ENCODE measurements around the gene SLC7A10.
"Not testable (repeated sequence)": the region's sequence is repeated elsewhere in the genome, so short reads cannot be mapped to it uniquely, and the experiment has no call there.

The SLC7A10 gene

DNA sequence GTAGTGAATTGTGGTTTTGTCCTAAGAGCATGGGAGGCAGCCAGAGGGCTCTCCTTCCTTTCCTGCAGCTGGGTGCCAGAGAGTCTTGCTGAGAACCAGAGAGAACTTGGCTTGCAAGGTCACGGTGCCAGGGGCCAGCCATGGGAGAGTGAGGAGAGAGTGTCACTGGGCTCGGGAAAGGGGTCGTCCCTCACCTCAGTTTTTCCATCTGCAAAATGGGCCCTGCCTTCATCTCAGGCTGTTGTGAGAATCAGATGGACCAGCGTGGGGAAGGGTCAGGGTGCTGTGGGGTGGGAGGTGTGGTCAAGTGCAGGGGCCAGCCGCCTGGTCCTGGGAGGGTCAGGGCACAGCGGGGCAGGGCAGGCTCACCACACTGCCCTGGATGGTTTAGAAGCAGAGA lies 24.2 kb downstream of the SLC7A10 start:
- DNase-seq: no peak

DNA sequence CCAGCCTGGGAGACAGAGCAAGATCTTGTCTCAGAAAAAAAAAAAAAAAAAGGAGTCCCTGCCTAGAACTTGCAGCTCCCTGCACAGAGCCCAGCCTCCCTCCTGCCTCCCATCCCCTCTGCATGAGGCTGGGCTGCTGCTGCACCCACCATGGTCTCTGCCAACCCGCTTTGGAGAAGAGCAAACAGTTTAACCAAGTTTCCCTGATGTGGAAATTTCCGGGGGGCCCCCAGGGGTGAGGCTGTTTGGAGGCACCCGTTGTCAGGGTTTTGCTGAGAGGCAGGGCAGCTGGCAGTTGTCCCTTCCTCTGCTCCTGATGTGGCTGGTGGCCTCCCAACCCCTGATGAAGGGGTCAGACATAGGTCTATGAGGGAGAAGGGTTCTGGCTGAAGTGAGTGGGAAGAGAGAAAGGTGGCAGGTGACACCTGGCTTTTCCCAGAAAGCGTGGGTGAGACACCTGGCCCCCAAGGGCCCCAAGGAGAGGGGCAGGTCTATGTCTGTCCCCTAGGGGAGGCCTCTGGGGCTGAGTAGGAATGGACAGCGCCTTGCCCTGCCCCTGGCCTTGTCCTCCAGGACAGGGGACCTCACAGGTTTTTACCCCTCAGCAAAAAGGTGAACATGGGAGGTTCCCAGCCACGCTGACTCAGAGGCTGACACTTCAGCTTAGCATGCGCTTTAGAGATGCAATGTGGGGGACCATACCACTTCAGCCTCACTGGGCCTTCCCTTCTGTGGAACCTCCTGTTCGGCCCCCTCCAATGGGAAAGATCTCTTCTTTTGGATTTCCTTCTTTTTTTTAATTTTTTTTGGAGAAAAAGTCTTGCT lies 26.0 kb downstream of the SLC7A10 start:
- no peak for DNase-seq

DNA sequence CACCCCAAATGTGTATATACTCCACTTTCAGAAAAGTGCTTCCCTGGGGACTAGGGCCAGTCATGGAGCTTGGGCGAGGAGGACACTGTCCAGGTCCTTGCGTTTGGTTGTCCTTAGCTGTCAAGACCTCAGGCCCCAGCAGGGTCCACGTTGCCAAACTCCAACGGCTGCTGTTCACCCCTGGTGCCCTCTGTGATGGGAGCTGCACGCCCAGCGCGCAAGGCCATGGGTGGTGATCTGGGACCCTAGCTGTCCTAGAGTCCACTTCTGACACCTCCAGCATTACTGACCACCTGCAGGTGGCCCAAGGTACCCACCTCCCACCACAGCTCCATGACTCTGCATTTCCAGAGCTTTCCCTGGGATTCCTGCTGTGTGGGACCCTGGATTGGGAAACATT lies 27.5 kb downstream of the SLC7A10 start:
- DNase-seq: no peak

DNA sequence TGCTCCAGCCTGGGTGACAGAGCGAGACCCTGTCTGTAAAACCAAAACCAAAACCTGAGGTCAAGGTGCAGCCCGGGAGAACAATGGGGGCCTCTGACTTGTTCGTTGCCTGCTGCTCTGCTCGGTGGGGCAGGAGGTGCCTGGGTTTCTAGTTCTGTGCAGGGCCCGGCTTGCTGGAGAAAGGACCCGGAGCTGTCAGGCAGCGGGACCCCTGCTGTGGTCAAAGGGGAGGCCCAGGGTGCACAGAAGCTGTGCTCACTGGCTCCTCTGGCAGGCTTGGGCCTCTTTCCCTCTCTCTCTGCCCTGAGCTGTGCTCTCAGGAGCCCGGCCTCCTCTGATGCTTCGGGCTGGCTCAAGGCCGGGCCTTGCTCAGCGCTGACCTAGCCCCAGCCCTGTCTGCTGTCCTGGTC lies 28.1 kb downstream of the SLC7A10 start:
- no peak for DNase-seq

DNA sequence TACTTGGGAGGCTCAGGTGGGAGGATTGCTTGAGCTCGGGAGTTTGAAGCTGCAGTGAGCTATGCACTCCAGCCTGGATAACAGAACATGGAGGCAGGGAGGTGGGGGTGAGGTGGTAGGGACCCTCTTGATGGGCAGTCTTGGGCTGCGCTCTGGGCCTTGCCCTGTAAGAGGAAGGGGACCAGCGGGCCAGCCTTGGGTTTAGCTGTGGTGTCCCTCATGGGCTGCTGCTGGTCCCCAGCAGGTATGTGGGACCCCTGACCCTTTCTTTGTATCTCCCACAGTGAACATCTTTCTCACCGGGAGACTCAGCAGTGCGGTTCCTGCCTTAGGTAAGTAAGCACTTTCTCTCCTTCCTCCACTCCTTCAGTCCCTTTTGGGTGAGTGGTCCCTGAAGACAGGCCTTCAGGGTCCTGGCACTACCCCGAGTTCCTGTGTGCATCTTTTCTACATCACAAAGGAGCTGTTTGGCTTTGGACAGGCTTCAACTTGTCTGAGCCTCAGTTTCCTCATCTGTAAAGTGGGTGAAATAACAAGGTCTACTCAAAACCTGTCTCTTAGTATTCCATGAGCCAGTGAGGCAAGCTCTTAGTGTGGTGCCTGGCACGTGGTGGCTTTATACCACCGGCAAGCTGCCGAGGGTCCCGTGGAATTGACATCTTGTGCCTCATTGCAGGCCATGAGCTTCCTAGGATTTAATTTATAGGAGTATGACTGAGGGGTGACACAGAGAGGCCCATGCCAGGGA lies 29.0 kb downstream of the SLC7A10 start:
- DNase-seq: no peak

DNA sequence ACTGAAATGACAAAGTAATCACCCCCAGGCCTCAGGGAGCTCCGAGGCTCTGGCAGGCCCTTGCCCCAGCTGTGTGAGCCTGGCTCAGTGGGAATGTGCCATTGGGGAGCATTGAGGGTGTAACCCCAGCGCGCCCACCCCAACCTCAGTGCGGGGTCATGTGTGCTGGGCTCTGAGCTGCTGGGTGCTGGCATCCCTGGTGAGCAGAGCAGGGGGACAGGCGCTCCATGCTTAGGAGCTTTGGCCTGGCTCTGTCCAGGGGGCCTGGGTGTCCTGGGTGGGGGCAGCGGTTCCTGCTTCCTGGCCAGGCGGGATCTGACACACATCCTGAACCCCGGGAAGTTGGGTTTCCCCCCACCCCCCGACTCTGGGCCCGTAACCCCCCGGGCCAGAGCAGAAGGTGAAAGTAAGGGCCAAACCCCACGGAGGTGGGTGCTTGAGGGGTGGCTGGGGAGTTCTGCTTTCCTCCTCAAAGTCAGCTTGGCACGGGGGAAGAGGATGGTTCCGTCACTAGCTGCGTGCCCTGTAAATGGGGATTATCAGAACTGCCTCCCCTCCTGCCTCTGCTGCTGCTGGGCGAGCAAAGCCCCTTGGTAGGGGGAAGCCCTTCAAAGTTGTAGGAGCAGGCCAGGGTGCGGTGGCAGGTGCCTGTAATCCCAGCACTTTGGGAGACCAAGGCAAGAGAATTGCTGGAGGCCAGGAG lies 29.9 kb downstream of the SLC7A10 start:
- DNase-seq: no peak

DNA sequence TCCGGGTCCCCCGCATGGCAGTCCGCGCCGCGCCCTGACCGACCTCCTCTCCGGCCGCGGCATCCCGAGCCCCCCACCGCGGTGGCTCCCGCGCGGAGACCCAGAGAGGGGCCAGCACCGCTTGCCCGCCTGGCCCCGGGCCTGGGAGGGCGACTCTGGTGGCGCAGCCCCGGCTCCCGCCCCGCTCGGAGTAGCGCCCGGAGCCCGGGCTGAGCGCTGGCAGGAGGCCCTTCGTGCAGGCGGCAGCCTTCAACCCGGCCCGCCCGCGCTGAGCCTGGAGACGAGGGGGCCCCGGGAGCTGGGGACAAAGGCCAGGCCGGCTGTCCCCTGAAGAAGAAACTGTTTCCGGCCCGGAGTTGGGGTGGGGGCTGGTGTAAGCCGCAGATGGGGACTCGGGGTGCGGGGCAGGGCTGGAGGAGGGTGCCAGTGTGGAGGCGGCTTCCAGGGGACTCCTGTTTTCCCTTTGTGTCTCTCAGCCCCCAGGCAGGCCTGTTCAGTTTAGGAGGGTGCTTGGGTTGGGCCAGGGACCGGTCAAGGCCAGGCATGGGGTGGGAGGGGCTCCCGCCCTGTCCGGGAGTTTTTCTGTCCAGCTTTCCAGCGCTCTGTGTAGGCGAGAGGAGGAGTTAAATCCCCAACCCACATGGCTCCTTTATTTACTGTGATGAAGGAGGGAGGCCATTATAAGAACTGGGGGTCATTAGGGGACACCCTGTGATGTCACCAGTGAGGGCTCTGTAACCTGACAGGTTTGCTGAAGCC lies 30.6 kb downstream of the SLC7A10 start:
- DNase-seq: no peak

DNA sequence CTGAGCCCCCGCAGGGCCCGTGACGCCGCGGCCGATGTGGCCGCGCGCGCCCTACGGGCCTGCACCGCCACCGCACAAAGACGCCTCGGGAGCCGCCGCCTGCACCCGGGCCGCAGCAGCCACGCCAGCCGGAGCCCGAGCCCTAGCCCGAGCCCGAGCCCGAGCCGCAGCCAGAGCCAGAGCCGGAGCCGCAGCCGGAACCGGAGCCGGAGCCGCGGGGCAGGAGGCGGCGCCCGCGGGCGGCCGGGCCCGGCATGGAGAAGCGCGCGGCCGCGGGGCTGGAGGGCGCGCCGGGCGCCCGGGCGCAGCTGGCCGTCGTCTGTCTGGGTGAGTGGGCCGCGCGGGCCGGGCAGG lies 31.1 kb downstream of the SLC7A10 start:
- no peak for DNase-seq

DNA sequence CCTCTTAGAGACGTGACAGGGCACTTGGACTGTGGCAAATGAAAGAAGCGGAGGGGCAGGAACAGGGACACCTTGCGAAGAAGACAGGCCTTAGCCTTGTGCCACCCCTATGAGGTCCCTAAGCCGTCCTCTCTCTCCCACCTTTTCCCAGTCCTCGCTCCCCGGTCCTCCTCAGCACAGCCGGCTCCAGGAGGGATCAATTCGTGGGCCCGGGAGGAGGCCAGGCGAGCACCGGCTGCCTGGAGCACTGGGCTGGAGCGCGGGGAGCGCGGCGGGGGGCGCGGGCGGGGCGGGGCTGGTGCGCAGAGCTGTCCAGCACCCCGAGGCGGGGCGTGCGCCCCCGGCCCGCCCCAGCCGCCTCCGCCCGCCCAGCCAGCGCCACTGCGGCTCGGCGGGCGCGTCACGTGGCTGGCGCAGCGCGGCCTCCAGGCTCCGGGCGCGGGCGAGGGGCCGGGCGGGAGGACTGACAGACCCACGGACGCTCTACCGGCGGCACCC lies 31.7 kb downstream of the SLC7A10 start, which contains the start of gene LRP3:
LRP3 (plus strand) TSS at position 466 of the 498 bp plus-strand sequence. CDS start 456 bp downstream, outside the sequence.
- DNase-seq: peak; percentile 27

DNA sequence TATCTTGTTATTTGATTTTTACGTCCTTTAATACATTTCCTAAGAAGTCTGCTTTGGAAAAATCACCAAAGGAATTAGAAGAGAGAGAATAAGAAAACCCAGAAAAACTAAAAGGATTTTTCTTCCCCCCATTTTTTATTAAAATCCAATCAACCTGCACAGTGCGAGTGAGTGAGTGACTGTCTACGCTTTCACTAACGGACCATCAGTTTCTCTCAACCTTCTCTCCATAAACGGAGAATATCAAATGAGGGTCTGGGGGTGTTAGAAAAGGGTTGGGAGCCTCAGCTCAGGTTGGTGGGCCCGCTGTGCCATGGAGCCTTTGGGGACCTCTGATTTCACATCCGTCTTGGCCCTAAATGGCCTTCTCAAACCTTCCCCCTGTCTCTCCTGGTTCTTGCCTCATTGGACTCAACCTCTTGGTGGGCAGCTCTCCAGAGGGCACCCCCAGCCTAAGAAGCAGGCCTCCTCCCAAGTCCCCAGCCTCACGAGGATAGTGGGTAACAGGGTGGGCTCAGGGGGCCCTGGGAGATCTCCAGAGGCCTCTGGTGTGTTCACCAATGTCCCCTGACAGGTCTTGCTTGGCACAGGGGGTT lies 32.3 kb downstream of the SLC7A10 start:
- DNase-seq: no peak

DNA sequence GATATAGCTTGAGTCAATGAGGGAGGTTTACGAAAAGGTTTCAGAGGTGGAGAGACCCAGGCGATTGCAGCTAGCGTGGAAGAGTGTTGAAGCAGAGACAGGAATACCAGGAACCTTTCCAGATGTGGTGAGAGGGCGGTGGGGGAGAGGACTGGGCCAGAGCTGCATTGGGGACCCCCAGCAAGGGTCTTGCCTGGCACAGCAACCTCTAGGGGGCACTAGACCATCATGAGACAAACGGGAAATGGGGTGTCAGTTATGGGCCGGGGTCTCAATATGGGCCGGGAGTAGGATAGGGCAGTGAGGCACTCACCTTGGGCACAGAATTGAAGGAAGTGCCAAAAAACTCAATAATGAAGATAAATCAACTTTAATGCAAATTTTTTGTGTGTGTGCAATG lies 33.6 kb downstream of the SLC7A10 start:
- DNase-seq: no peak

DNA sequence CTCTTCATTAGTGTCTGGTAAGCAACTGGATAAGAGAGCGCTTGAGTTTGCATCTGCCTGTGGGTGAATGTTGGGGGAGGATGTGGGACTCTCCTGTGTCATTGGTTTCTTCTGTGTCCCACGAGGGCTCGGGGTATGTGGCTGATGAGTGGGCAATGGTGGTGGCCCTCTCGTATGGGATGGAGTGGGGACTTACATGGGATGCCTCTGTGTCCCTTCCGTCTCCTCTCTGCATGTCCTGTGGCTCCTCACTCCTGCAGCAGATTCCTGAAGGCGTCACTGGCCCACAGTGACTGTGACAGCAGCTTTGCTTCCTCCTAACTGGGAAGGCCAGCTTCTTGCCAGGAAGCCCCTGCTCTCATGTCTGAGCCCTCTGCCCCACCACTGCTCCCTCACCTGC lies 34.1 kb downstream of the SLC7A10 start:
- DNase-seq: no peak

DNA sequence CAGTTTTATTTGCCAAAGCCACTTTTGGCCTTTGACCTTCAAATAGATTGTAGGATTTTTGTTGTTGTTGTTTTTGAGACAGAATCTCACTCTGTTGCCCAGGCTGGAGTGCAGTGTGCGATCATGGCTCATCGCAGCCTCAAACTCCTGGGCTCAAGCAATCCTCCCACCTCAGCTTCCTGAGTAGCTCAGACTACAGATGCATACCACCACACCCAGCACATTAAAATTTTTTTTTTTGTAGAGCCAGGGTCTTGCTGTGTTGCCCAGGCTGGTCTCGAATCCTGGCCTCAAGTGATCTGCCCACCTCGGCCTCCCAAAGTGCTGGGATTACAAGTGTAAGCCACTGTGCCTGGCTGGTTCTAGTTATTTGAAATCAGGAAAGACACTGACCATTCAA lies 34.6 kb downstream of the SLC7A10 start:
- DNase-seq: not testable (repeated sequence)

DNA sequence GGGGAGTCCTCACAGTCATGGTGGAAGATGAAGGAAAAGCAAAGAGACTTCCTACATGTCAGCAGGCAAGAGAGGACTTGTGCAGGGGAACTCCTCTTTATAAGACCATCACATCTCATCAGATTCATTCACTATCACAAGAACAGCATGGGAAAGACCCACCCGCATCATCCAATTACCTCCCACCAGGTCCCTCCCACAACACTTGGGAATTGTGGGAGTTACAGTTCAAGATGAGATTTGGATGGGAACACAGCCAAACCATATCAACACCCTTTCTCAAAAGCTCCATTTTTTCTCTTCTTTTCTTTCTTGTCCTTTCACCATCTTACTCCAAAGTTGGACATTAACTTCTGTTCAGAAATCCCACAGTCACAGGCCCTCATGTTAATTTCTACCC lies 36.2 kb downstream of the SLC7A10 start:
- DNase-seq: no peak

DNA sequence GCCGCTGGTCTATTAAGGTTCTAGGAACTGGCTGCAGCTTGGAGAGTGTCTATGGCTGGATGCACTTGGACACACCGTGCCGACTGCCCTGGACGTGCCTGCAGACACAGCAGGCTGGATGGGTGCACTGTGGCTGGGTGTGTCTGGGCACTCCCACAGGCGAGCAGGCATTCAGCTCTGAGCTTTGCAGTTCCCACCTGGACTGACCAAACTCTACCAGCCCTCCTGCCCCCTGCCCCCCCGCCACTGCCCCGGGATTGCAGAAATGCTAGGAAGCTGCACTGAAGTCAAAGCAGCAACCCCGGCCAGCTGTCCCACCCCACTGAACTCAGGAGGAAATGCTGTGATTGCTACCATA lies 38.5 kb downstream of the SLC7A10 start:
- no peak for DNase-seq

DNA sequence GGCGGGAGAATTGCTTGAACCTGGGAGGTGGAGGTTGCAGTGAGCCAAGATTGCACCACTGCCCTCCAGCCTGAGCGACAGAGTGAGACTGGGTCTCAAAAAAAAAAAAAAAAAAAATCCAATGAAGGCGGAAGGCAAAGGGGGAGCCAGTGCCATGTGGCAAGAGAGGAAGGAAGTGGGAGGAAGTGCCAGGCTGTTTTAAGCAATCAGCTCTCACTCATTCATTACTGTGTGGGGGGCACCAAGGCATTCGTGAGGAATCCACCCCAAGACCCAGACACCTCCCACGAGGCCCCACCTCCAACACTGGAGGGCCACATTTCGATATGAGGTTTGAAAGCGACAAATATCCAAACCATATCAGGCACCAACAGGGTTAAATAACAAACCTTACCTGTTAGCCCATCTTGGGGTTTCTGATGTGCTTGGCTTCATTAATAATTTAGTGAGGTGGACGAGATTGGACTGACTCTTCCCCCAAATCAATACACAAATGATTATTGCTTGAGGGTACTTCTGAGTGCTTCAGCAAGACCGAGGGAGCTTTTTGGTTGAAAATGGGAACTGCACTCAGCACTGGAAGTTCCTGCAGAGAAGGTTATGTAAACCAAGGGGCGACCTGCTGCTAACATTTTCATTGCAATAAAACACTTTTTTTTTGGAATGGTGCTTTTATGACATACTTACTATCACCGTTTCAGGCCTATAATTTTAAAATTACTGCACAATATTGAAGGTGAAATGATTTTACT lies 39.0 kb downstream of the SLC7A10 start:
- no peak for DNase-seq

DNA sequence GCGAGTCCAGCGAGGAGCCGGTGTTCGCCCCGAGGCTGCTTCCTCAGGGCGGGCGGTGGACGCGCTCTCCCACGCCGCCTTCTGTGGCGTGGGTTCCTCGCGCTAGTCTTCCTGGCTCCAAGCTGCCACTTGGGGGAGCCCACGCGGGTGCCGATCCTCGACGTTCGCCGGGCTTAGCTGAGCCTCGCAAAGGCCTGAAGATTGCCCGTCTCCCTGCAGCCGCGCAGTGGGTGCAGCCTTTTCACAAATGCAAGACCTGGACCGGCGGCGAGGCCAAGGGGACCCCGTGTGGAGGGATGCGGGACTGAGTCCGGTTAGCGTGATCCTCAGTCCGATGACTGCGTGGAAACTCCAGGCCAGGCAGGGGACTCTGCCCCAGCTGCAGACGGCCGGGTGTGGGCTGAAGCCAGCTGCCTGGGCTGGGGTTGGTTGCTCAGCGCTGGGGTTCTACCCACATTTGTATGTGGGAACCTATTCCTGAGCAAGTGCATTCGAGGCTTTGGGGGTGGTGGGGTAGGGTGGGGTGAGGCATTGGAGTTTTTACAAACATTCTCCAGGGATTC lies 48.2 kb downstream of the SLC7A10 start:
- no peak for DNase-seq

DNA sequence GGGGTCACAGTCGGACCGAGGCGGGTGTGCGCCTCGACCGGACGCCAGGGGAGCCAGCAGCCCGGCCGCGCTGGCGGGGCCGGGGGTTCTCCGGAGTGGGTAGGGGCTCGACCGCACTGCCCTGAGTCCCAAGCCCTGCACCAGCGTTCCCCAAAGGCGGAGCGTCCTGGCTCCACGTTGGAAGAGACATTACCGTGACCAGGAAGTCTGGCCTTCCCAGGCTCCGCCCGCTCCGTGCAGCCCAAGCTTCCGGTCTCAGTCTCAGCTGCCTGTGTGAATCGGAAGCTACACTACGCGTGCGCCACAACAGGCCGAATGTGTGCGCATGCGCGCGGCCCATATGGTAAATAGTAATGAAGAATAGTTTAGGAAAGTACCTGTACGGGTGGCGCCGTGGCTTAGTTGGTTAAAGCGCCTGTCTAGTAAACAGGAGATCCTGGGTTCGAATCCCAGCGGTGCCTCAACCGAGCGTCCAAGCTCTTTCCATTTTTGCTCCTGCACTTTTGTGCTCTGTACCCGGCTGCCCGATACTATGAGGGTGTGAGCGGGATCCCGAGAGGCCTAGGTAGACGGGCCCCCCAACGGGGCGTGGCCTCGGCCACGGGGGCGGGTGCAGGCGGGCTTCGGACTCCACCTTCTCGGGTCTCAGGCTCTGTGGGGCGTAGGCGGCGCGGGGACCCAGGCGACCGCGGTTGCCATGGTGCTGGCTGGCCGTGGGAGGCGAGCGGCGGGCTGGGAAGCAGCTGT lies 48.8 kb downstream of the SLC7A10 start:
- DNase-seq: peak; percentile 98

DNA sequence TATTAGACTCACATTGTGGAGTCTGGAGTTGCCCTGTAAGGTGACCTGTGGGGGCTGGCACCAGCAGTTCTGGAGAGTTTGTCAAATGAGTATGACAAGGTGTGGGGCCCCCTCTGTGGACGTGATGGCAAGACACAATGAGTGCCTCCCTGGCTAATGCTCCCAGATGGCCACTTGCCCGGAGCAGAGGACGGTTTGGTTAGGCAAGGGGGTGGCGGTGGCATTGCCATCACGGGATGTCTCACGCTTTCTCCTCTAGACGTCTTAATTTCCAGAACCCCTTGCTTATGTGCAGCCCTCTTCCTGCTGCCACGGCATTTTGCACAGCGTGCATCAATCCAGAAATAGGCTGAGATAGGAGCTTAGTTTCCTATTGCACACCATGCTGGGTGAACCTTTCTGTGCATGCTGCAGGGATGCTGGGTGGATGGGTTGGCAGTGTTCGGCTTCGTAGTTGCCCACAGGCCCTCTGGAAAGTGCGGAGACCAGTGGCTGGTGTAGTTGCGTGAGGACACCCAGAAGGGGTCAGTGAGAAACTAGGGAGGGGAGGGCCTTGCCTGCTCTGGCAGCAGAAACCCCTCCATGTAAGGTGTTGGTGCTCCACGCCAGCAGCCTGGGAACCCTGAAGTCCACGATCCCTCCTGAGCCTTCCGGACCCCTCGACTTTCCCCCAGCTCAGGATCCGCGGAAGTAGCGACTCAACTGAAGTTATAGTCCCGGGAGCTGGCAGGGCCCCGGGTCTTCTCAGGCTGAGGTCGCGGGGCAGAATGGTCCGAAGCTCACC lies 49.6 kb downstream of the SLC7A10 start:
- DNase-seq: no peak

Measured in NCI-H2107 (cell line).